Astrocyte of the spinal cord (primary cell): ENCODE data around the gene MAPK8.
A peak's percentile ranks its signal among the peaks of the same experiment; 100 is the strongest.

Experiments
- DNase-seq: peaks from one replicate; pipeline ENCODE4 v3.0.0; 2011; ENCODE audit warnings: low read depth, low spot score
- H3K4me3 ChIP-seq: 2 replicates; pipeline ENCODE4 v1.5.1; 2011; ENCODE audit warnings: low read depth, mild to moderate bottlenecking, low read length, moderate library complexity
- CTCF ChIP-seq: IDR thresholded peaks from 2 replicates; pipeline ENCODE4 v1.5.1; 2012; ENCODE audit warnings: low read depth, mild to moderate bottlenecking, low read length, inconsistent platforms
- in situ Hi-C: cut with HindIII; loops from 2 replicates; pipeline ENCODE4 v1.10.0; 2017; ENCODE audit warnings: low sequenced_read_pairs

MAPK8 gene

GRCh38 chr10:48284811-48285210 is 21.7 kb upstream of the MAPK8 start:
- H3K4me3 ChIP-seq = no peak overlapping the region
- in situ Hi-C loops = no loop called here
- TF ChIP-seq CTCF = no peak
- no peak for DNase-seq

GRCh38 chr10:48285710-48286109 is 20.8 kb upstream of the MAPK8 start:
- DNase-seq = no peak
- no peak overlapping the region for H3K4me3 ChIP-seq
- TF ChIP-seq CTCF = no peak
- in situ Hi-C loops = no loop called here

- no peak for DNase-seq
- no peak for TF ChIP-seq CTCF
- in situ Hi-C loops = no loop called here
- H3K4me3 ChIP-seq = no peak overlapping the region
These were observed 20.1 kb upstream of the MAPK8 start for GRCh38 chr10:48286356-48286755.

GRCh38 chr10:48287417-48288391 is 18.8 kb upstream of the MAPK8 start:
- in situ Hi-C loops = no loop called here
- no peak for DNase-seq
- no peak for TF ChIP-seq CTCF
- no peak overlapping the region for H3K4me3 ChIP-seq

- H3K4me3 ChIP-seq = no peak overlapping the region
- TF ChIP-seq CTCF = no peak
- in situ Hi-C loops = no loop called here
- peak; percentile 52 for DNase-seq
These were observed 17.8 kb upstream of the MAPK8 start for GRCh38 chr10:48288661-48289060.

- in situ Hi-C loops = no loop called here
- peak; percentile 86 for TF ChIP-seq CTCF
- no peak overlapping the region for H3K4me3 ChIP-seq
- peak; percentile 30 for DNase-seq
These were observed 16.8 kb upstream of the MAPK8 start for GRCh38 chr10:48289501-48290238.
